A204.1 (cell line): ENCODE results near the gene CATSPER4.

Source experiments
- FAIRE-seq: peaks from 2 replicates; lab custom pipeline; 2012; peaks lifted over from hg19 to GRCh38; lab: Jason Lieb, UNC

CATSPER4 gene

GRCh38 chr1:26164861-26165842 lies 25.2 kb upstream of the CATSPER4 start:
- no peak for FAIRE-seq

DNA sequence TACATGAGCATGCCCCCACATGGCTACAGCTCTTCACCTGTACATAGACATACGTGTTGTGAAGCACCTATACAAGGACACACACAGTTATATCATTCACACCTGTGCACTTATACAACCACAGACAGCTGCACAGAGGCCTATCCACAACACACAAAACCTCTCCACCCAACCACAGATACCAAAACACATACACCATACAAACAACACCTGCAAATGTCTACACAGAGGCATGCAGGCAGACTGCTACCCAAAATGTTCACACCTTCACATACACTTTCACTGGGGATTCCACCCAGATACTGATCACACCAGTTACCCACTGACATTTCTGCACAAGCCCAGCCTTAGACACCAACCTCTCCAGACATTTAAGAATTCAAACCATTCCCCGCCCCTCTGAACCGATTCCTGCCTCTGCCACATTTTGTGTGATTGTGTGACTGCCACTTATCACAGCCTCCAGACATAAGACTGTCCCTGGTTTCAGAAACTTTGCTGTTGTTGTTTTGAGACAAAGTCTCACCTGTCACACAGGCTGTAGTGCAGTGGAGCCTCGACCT lies 23.6 kb upstream of the CATSPER4 start:
- FAIRE-seq: no peak

DNA sequence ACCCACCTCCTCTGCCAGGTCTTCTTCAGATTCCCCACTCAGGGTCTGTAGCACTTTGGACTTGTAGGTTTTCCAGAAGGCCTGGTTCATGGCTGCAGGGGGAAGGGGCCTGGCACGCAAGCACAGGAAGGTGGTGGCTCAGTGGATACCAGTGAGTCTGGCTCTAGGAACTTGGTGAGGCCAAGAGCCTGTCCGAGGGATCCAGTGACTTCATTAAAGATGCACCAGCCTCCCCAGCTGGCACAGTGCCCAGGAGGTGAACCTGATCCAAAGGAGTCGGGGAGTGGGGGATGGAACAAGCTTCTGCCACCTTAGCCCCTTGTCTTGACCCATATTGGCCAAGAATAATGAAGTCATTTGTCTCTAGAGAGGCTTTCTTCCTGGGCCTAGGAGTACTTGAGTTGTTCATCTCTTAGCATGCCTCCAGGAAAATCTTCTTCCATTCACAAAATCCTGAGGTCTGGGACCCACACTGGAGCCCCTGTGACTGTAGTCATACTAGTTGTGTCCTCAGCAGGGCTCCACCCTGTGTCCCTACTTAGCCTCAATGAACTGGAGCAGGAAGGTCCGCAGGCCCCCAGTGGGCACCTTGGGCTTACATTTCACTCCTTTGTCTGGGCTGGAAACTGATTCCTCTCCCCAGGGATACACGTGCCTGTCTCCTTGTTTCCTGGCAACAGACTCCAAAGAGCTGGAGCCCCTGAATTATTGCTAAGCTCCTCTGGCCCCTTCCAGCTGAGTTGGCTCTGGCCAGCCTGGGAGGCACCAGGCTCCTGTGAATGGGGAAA lies 21.8 kb upstream of the CATSPER4 start, which contains the start of gene C1orf232:
C1orf232 (minus strand) TSS at position 554 of the 788 bp plus-strand sequence; CDS start at position 90, 464 bp downstream.
- FAIRE-seq: no peak

GRCh38 chr1:26169198-26169554 lies 21.2 kb upstream of the CATSPER4 start:
- FAIRE-seq: no peak

GRCh38 chr1:26169669-26170471 lies 20.5 kb upstream of the CATSPER4 start, which contains the start of gene ZNF593:
ZNF593 (plus strand) TSS chr1:26169908; CDS start chr1:26169984, 76 bp downstream.
- no peak for FAIRE-seq

- FAIRE-seq: no peak
These were observed 20.0 kb upstream of the CATSPER4 start for GRCh38 chr1:26170472-26170821.

GRCh38 chr1:26171084-26172072 lies 19.0 kb upstream of the CATSPER4 start, which contains the start of gene ZNF593OS:
ZNF593OS (minus strand) TSS chr1:26171832; CDS start chr1:26171661, 171 bp downstream.
- no peak for FAIRE-seq

- no peak for FAIRE-seq
These were observed 15.1 kb upstream of the CATSPER4 start for GRCh38 chr1:26175346-26175745.

- FAIRE-seq: no peak
These were observed 13.2 kb upstream of the CATSPER4 start, which contains the start of gene CNKSR1 for GRCh38 chr1:26177182-26177684. CNKSR1 (plus strand) TSS chr1:26177491; CDS start chr1:26177548, 57 bp downstream.

GRCh38 chr1:26180010-26180506 lies 10.3 kb upstream of the CATSPER4 start:
- FAIRE-seq: no peak

DNA sequence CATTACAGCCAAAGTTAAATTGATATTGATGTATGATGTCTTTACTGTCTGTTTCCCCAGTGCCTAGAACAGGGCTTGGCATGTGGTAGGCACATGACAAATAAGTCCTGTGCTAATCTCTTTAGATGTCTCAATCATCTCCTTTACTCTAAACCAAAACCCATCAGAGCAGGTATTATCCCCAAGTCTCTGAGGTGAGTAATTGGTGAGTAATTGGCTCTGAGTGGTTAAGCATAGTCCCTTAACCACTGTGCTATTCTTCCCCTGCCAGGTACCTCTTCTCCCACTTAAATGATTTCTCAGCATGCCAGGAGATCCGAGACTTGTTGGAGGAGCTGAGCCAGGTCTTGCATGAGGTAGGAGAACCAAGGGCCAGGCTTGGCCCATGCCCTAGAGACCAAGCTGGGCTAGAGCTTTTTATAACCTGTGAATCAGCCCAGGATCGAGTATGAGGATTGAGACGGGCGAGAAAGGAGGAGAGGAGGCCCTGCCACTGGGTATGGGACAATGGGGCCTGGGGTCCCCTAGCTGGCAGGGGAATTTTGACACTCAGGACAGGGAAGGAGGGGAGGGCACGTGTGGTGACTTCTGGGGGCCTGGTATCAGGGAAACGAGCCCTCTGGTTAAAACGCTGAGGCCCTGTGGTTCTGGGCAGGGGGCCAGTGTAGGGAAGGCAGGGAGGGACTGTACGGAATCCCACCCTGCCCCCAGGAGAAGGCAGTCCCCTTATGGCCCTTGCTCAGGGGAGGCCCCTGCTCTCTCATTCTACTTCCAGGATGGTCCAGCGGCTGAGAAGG lies 8.6 kb upstream of the CATSPER4 start:
- no peak for FAIRE-seq

DNA sequence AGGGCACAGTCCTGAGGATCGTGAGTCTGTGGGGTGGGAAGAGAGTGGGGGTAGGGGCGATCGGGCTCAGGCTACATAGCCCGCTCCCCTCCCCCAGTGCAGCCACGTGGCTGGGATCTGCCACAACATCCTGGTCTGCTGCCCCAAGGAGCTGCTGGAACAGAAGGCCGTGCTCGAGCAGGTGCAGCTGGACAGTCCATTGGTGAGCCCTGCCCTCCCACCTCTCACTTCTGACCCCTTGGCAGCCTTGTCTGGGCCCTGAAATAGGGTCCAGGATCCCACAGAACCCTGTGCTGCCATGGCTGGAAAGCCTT lies 8.1 kb upstream of the CATSPER4 start:
- no peak for FAIRE-seq

DNA sequence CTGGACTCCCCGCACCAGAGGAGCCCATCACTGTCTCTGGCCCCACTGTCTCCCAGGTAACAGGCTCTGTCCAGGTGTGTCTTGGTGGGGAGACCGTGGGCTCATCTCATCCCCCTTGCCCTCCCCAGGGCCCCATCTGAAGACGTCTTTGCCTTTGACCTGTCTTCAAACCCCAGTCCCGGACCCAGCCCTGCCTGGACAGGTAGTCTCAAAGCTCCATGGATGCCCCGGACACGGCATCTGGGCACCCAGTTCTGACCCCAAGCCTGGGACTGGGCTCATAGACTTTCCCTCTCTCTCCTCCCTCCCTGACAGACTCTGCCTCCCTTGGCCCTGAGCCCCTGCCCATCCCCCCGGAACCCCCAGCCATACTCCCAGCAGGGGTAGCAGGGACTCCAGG lies 6.3 kb upstream of the CATSPER4 start:
- no peak for FAIRE-seq

DNA sequence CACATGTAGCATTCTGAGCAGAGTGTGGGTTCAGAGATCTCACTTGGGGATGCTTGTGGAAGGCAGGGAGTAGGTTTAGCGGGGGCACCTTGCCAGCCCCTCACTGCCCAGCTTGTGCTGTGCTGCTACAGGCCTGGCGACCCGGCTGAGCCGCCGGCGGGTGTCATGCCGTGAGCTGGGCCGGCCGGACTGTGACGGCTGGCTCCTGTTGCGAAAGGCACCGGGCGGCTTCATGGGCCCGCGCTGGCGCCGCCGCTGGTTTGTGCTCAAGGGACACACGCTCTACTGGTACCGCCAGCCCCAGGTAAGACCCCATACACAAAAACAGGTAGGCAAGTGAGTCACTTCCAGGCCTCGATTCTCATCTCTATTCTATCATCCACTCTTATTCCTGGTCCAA lies 5.5 kb upstream of the CATSPER4 start:
- FAIRE-seq: no peak

DNA sequence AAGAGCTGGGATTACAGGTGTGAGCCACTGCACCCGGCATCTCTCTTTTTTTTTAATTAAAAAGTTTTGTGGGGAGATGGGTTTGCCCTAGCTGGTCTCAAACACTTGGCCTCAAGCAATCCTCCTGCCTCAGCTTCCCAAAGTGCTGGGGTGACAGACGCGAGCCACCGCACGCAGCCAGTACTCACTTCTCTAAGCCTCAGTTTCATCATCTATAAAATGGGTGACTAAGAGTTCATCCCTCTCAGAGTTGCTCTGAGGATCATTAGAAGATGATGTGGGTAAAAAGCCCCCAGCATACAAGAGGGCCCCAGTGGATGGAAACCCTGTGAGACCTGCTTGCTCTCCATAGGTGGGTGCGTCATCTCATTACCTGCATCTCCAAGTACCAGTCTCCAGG lies 2.5 kb upstream of the CATSPER4 start:
- FAIRE-seq: no peak

- FAIRE-seq: no peak
These were observed 1.9 kb upstream of the CATSPER4 start for GRCh38 chr1:26188477-26188876.

DNA sequence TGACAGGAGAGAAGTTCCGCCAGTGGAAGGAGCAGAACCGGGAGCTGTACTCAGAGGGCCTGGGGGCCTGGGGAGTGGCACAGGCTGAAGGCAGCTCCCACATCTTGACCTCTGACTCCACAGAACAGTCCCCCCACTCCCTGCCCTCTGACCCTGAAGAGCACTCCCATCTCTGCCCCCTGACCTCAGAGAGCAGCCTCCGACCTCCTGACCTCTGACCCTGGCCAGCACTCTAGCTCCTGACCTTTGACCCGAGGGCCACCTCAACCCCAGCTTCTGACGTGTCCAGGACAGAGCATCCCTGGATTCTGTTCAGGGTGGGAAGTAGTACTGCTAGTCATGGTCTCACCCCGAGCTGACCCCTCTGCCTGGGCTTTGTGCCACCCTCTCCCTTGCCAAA lies 1.1 kb upstream of the CATSPER4 start:
- FAIRE-seq: no peak

GRCh38 chr1:26189751-26190275 lies 589 bp upstream of the CATSPER4 start:
- no peak for FAIRE-seq

- no peak for FAIRE-seq
These were observed 1.3 kb downstream of the CATSPER4 start for GRCh38 chr1:26191739-26192138.
